B cell (primary cell): ENCODE results near the gene PLXNB1. TPM values are rescaled to one million over a fixed set of nuclear protein-coding genes. Genes with fewer than 3 reads are reported as not detected.

ENCODE experiments used
- ATAC-seq: fragments of 200-7000 bp; cut with Tn5 transposase; one replicate; pipeline ENCODE4 v1.10.0; 2021; ENCODE audit warnings: low read depth, mild to moderate bottlenecking, moderate number of reproducible peaks, moderate library complexity
- CTCF ChIA-PET: fragments of 350-600 bp; sonication (Branson Sonifier 250); formaldehyde crosslinking; loops from one replicate; lab custom pipeline; 2021; ENCODE audit warnings: antibody characterized with exemption, inconsistent platforms; lab: Charles Lee
- POLR2A ChIA-PET: fragments of 350-600 bp; sonication (Branson Sonifier 250); formaldehyde crosslinking; loops from one replicate; lab custom pipeline; 2021; ENCODE audit warnings: antibody characterized with exemption; lab: Charles Lee
- DNase-seq: peaks from one replicate; pipeline ENCODE4 v3.0.0; 2013
- H2AFZ ChIP-seq: 2 replicates; pipeline ENCODE4 v1.6.1; 2012; ENCODE audit warnings: mild to moderate bottlenecking, low read depth, low read length; ENCODE audit not compliant: insufficient read depth, poor library complexity, severe bottlenecking
- H3K27ac ChIP-seq, 2 donors: 1 replicate in 1 of 2; 2 replicates in 1 of 2; pipeline ENCODE4 v1.5.1; 2012 to 2013; ENCODE audit warnings: low read length in 2 of 2, mild to moderate bottlenecking in 2 of 2, moderate library complexity in 1 of 2
- H3K27me3 ChIP-seq, 4 experiments: fragments of 200-600 bp in 1 of 4; sonication (generic) in 1 of 4; replicated peaks in 1 of 4; 1 replicate in 2 of 4; 2 replicates in 2 of 4; pipeline versions ENCODE4 v1.6.1 to v1.7.0; 2013 to 2016; ENCODE audit warnings: low read length in 3 of 4, mild to moderate bottlenecking in 2 of 4, mixed read lengths in 1 of 4, moderate library complexity in 1 of 4; ENCODE audit not compliant: insufficient read depth in 4 of 4, control insufficient read depth in 3 of 4; ENCODE audit errors: control extremely low read depth in 1 of 4
- H3K36me3 ChIP-seq, 2 experiments: replicated peaks in 1 of 2; 1 replicate in 1 of 2; 2 replicates in 1 of 2; pipeline versions ENCODE4 v1.6.1 to v1.7.1; 2013; ENCODE audit warnings: low read length in 1 of 2; ENCODE audit not compliant: insufficient read depth in 2 of 2, control insufficient read depth in 1 of 2; ENCODE audit errors: control extremely low read depth in 1 of 2, extremely low read depth in 1 of 2
- H3K4me1 ChIP-seq, 2 donors: fragments of 200-600 bp in 1 of 2; sonication (generic) in 1 of 2; 1 replicate in 1 of 2; 2 replicates in 1 of 2; pipeline versions ENCODE4 v1.5.1 to v1.6.1; 2013 to 2017; ENCODE audit warnings: low read length in 2 of 2; ENCODE audit not compliant: control insufficient read depth in 2 of 2, insufficient read depth in 2 of 2
- H3K4me2 ChIP-seq: replicated peaks from 2 replicates; pipeline ENCODE3; 2012; ENCODE audit warnings: mild to moderate bottlenecking, low read depth, low read length; ENCODE audit not compliant: poor library complexity, severe bottlenecking
- H3K4me3 ChIP-seq, 5 experiments: fragments of 200-600 bp in 1 of 5; sonication (generic) in 1 of 5; 1 replicate in 3 of 5; 2 replicates in 2 of 5; pipeline versions ENCODE4 v1.5.1 to v1.7.0; 2011 to 2016; ENCODE audit warnings: low read length in 4 of 5, mild to moderate bottlenecking in 4 of 5, low read depth in 2 of 5, control low read depth in 1 of 5, moderate library complexity in 1 of 5; ENCODE audit not compliant: insufficient read depth in 1 of 5; ENCODE audit errors: control extremely low read depth in 1 of 5, extremely low read depth in 1 of 5
- H3K79me2 ChIP-seq: fragments of 200-600 bp; sonication (generic); one replicate; pipeline ENCODE4 v1.6.0; 2016; ENCODE audit warnings: low read length; ENCODE audit not compliant: control insufficient read depth, insufficient read depth
- H3K9ac ChIP-seq: fragments of 200-600 bp; sonication (generic); 2 replicates; pipeline ENCODE4 v1.6.1; 2017; ENCODE audit warnings: mild to moderate bottlenecking, low read length, moderate library complexity
- H3K9me3 ChIP-seq, 3 donors: one replicate each; pipeline versions ENCODE4 v1.6.1 to v1.7.1; 2013; ENCODE audit warnings: low read length in 2 of 3; ENCODE audit not compliant: control insufficient read depth in 2 of 3, insufficient read depth in 1 of 3; ENCODE audit errors: control extremely low read depth in 1 of 3
- H4K20me1 ChIP-seq: 2 replicates; pipeline ENCODE4 v1.6.0; 2012; ENCODE audit warnings: mild to moderate bottlenecking, low read length; ENCODE audit not compliant: insufficient read depth, control insufficient read depth, poor library complexity, severe bottlenecking
- H3K27ac Mint-ChIP-seq: one replicate; pipeline ENCODE4 v1.8.0; 2021; ENCODE audit warnings: mixed read lengths
- H3K27me3 Mint-ChIP-seq: one replicate; pipeline ENCODE4 v1.8.0; 2021; ENCODE audit warnings: mixed read lengths
- H3K4me1 Mint-ChIP-seq: one replicate; pipeline ENCODE4 v1.8.0; 2021; ENCODE audit warnings: mixed read lengths
- H3K4me3 Mint-ChIP-seq: one replicate; pipeline ENCODE4 v1.8.0; 2021; ENCODE audit warnings: mixed read lengths
- H3K9me3 Mint-ChIP-seq: one replicate; pipeline ENCODE4 v1.8.0; 2022; ENCODE audit warnings: mixed read lengths; ENCODE audit not compliant: insufficient read depth
- EZH2 ChIP-seq: IDR thresholded peaks from 2 replicates; pipeline ENCODE4 v1.6.1; 2012; ENCODE audit warnings: borderline replicate concordance, low read depth, mild to moderate bottlenecking, moderate library complexity, low read length; ENCODE audit not compliant: insufficient read depth, poor library complexity, severe bottlenecking
- WGBS: methylation state at CpG from one replicate; pipeline ENCODE4 v1.1.5; 2013; ENCODE audit warnings: missing lambda C conversion rate; ENCODE audit not compliant: insufficient coverage; 5-methylcytosine and 5-hydroxymethylcytosine counted together
- intact Hi-C: fragments of 100-400 bp; cut with micrococcal nuclease; formaldehyde crosslinking; loops from one replicate; pipeline ENCODE4 v1.10.0; 2022
- polyA plus RNA-seq: library from polyadenylated mRNA; depleted of rRNA; stranded (reverse); fragments of >200 nt; gene quantifications from 2 replicates; pipeline ENCODE4 v1.2.3, GENCODE V29; 2012
- total RNA-seq, 2 donors: library from RNA; stranded (reverse); fragments of 120-200 nt in 1 of 2; gene quantifications; 1 replicate in 1 of 2; 2 replicates in 1 of 2; pipeline versions ENCODE4 v1.2.3 to v1.2.4, GENCODE V29; 2013 to 2022
- TF ChIP-seq, protein P1 (sequence below): fragments of 200-600 bp; IDR thresholded peaks from one replicate; pipeline ENCODE4 v1.8.0; 2022; ENCODE audit warnings: antibody characterized with exemption, mild to moderate bottlenecking

The PLXNB1 gene
- total and polyA plus RNA-seq, 2 donors (not counting 1 experiment from before 2014, with no cell fraction given), result 0.95 to 5.0 TPM

DNA sequence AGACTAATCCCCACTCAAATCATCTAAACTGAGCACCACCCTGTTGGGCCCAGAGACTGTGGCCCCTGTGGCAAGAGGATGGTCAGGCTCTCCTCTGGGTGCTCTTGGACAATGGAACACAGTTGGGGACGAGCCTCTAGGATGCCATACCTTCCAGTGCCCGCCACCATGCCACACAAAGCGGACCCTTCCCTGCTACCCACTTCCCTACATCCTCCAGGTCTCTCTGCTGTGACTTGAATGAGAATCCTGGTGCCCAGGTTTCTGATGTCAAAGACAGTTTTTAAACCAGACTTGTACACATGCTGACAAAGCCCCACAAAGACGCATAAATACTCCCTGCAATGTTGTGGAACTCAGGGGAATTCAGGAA is 5.3 kb upstream of the PLXNB1 start:
- WGBS, result 97% methylated on average over 4 of the region's 4 CpGs
- no peak overlapping the region for H3K27ac Mint-ChIP-seq

DNA sequence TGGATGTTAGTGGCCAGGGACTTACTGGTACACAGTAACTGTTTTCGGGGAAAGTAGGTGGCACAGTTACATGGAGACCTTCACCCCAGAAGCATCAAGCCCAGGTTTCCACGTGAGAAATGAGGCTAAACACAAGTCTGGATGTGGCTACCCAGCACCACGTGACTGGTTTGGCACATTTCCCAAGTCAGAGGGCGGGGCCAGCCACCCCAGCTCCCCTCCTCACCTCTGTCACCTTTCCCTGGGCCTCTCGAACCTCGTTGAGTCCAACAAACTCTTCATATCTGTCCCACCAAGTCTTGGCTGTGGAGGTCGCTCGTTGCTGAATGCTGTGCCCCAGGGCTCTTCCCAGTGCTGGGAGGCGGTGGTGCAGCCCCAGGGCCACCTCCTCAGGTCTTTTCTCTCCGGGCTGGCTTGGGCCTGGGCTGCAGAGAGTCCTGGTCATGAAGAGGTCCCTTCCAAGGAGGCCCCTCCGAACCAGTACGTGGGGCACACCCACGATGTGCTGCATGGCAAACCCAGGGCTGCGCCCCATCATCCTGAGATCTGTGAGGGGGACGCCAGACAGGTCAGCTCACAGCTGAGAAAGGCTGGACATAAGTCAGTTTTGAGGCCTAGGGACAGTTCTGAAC is 4.8 kb upstream of the PLXNB1 start:
- CTCF ChIA-PET, result interaction anchor here (1.4 to 13.4 kb wide), 7 partner anchors 14 to 163 kb away, joined by 3 to 330 read pairs (median 34); partner anchors contain the start of genes ATRIP and PFKFB4
- Histone ChIP-seq H3K4me1 (peaks cover 15 to 16% of the 10 kb centered on the region in 2 donors), H3K36me3 (peaks cover 0 to 16% of the 10 kb centered on the region in 2 experiments), H3K27ac (no peak overlapping the region), H3K9ac (no peak overlapping the region), H2AFZ (no peak overlapping the region), H4K20me1 (no peaks in the 10 kb centered on the region), H3K4me3 (no peak overlapping the region), H3K79me2 (peaks cover 26% of the 10 kb centered on the region), H3K4me2 (no peak overlapping the region), H3K9me3 (no peaks in the 10 kb centered on the region), H3K27me3 (no peaks in the 10 kb centered on the region)
- Mint-ChIP-seq H3K4me1 (peaks cover 18% of the 10 kb centered on the region), H3K27me3 (no peaks in the 10 kb centered on the region), H3K9me3 (no peaks in the 10 kb centered on the region), H3K4me3 (no peak overlapping the region), H3K27ac (no peak overlapping the region)
- DNase-seq, result no peak
- intact Hi-C loops, result no loop called here
- WGBS, result 81% methylated on average over 15 of the region's 15 CpGs
- POLR2A ChIA-PET, result no interaction called here
- TF ChIP-seq EZH2, result no peak
- TF ChIP-seq, protein P1, sequence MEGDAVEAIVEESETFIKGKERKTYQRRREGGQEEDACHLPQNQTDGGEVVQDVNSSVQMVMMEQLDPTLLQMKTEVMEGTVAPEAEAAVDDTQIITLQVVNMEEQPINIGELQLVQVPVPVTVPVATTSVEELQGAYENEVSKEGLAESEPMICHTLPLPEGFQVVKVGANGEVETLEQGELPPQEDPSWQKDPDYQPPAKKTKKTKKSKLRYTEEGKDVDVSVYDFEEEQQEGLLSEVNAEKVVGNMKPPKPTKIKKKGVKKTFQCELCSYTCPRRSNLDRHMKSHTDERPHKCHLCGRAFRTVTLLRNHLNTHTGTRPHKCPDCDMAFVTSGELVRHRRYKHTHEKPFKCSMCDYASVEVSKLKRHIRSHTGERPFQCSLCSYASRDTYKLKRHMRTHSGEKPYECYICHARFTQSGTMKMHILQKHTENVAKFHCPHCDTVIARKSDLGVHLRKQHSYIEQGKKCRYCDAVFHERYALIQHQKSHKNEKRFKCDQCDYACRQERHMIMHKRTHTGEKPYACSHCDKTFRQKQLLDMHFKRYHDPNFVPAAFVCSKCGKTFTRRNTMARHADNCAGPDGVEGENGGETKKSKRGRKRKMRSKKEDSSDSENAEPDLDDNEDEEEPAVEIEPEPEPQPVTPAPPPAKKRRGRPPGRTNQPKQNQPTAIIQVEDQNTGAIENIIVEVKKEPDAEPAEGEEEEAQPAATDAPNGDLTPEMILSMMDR, result no peak
- ATAC-seq, result no peak

More for the DNA sequence above, 5.3 kb upstream of the PLXNB1 start:
- no peak for DNase-seq
- TF ChIP-seq, protein P1, result no peak
- TF ChIP-seq EZH2, result no peak
- Histone ChIP-seq H2AFZ (no peak overlapping the region), H3K4me3 (no peak overlapping the region), H3K36me3 (peaks cover 0 to 16% of the 10 kb centered on the region in 2 experiments), H3K9me3 (no peaks in the 10 kb centered on the region), H3K27ac (no peak overlapping the region), H3K9ac (no peak overlapping the region), H4K20me1 (no peaks in the 10 kb centered on the region), H3K27me3 (no peaks in the 10 kb centered on the region), H3K4me2 (no peak overlapping the region), H3K79me2 (peaks cover 30% of the 10 kb centered on the region), H3K4me1 (peaks cover 10 to 13% of the 10 kb centered on the region in 2 donors)
- H3K4me3 Mint-ChIP-seq, result no peak overlapping the region
- no peaks in the 10 kb centered on the region for H3K9me3 Mint-ChIP-seq
- H3K27me3 Mint-ChIP-seq, result no peaks in the 10 kb centered on the region
- intact Hi-C loops, result no loop called here
- ChIA-PET CTCF (interaction anchor here (0.7 to 13.4 kb wide), 31 partner anchors 12 to 247 kb away, joined by 3 to 330 read pairs (median 13); partner anchors contain the start of genes ATRIP, CDC25A, NME6 and PFKFB4), POLR2A (interaction anchor here (1.3 kb wide), 1 partner anchor 31 kb away, joined by 4 read pairs; a partner anchor contains a TSS)
- no peak for ATAC-seq
- peaks cover 20% of the 10 kb centered on the region for H3K4me1 Mint-ChIP-seq
